HG02885 (cell line): ENCODE measurements around the gene NFIX.

Source experiments
- ATAC-seq: cut with Tn5 transposase; IDR thresholded peaks from one replicate; pipeline ENCODE4 v1.9.1; 2021; ENCODE audit warnings: mild to moderate bottlenecking; ENCODE audit not compliant: unreplicated experiment, poor library complexity

NFIX gene

GRCh38 chr19:13033819-13034611 lies 38.7 kb downstream of the NFIX start:
- no peak for ATAC-seq

GRCh38 chr19:13034636-13035035 lies 39.4 kb downstream of the NFIX start:
- no peak for ATAC-seq

- ATAC-seq: no peak
Observed at GRCh38 chr19:13035820-13036365, 40.6 kb downstream of the NFIX start.

GRCh38 chr19:13036366-13036976 lies 41.2 kb downstream of the NFIX start:
- ATAC-seq: no peak

GRCh38 chr19:13037161-13037560 lies 41.9 kb downstream of the NFIX start:
- ATAC-seq: no peak

- no peak for ATAC-seq
Observed at GRCh38 chr19:13037731-13038130, 42.5 kb downstream of the NFIX start.

- ATAC-seq: no peak
Observed at GRCh38 chr19:13038306-13039210, 43.3 kb downstream of the NFIX start.

GRCh38 chr19:13039211-13039789 lies 44.0 kb downstream of the NFIX start:
- ATAC-seq: no peak

GRCh38 chr19:13040232-13040947 lies 45.1 kb downstream of the NFIX start:
- no peak for ATAC-seq

- ATAC-seq: no peak
Observed at GRCh38 chr19:13040948-13041292, 45.6 kb downstream of the NFIX start.

GRCh38 chr19:13042443-13043130 lies 47.3 kb downstream of the NFIX start:
- no peak for ATAC-seq

GRCh38 chr19:13043285-13043684 lies 48.0 kb downstream of the NFIX start:
- ATAC-seq: no peak

GRCh38 chr19:13044231-13044836 lies 49.1 kb downstream of the NFIX start:
- no peak for ATAC-seq

GRCh38 chr19:13045812-13046211 lies 50.5 kb downstream of the NFIX start:
- ATAC-seq: no peak

- ATAC-seq: no peak
Observed at GRCh38 chr19:13047374-13047773, 52.1 kb downstream of the NFIX start.

- no peak for ATAC-seq
Observed at GRCh38 chr19:13050274-13050673, 55.0 kb downstream of the NFIX start.

GRCh38 chr19:13051557-13052165 lies 56.4 kb downstream of the NFIX start:
- no peak for ATAC-seq

- no peak for ATAC-seq
Observed at GRCh38 chr19:13052447-13053175, 57.3 kb downstream of the NFIX start.
